HG03378 (cell line): ENCODE results near the gene RAB37.

Experiments used
- ATAC-seq: cut with Tn5 transposase; IDR thresholded peaks from one replicate; pipeline ENCODE4 v1.9.1; 2021; ENCODE audit warnings: mild to moderate bottlenecking, moderate library complexity; ENCODE audit not compliant: unreplicated experiment

Gene RAB37

GRCh38 chr17:74736513-74737298 lies at the start of gene RAB37:
Gene RAB37, plus strand, starts transcription at chr17:74737256. Its CDS starts 17 bp downstream, at chr17:74737273.
- ATAC-seq = no peak

DNA sequence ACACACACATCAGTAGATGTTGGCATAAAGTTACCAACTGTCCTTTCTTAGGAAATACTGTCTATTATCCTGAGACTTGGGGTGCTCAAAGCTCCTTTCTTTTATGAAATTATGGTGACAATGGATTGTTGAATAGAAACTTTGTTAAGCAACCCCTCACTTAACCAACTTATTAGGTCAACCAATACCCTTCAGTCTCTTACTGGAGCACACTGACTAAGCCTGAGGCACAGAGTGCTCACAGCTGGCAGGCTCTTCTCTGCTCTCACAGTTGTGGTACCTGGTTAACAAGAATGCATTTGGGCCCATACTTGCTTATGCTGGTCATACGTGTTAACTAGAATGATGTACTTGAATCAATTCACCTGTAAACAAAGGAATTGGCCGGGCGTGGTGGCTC lies 49.2 kb upstream of the RAB37 start:
- ATAC-seq = no peak

GRCh38 chr17:74690409-74690825 lies 46.6 kb upstream of the RAB37 start:
- no peak for ATAC-seq

DNA sequence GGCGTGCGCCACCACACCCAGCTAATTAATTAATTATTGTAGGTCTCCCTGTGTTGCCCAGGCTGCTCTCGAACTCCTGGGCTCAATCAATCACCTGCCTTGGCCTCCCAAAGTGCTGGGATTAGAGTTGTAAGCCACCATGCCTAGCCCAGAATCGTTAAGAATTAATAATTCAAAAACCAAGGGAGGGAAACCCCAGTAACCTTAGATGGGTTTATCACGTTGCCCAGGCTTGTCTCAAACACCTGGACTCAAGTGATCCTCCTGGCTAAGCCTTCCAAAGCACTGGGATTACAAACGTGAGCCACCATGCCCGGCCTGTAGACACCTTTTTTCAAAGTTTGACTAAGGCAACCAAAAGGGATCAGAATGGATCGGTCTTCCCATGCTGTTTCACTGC lies 45.9 kb upstream of the RAB37 start:
- no peak for ATAC-seq

DNA sequence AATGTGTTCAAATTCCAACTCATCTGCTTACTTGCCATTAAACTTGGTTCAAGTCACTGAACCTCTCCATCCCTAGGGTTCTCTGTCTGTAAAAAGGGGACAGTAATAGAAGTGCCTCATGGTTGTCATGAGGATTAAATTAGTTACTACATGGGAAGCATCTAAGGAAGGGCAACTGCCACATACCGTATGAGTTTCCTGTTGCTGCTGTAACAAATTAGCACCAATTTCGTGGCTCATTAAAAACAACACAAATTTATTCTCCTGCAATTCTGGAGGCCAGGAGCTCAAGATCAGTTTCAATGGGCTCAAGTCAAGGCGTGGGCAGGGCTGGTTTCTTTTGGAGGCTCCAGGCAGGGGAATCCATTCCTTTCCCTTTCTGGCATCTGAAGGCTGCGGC lies 43.0 kb upstream of the RAB37 start:
- no peak for ATAC-seq

DNA sequence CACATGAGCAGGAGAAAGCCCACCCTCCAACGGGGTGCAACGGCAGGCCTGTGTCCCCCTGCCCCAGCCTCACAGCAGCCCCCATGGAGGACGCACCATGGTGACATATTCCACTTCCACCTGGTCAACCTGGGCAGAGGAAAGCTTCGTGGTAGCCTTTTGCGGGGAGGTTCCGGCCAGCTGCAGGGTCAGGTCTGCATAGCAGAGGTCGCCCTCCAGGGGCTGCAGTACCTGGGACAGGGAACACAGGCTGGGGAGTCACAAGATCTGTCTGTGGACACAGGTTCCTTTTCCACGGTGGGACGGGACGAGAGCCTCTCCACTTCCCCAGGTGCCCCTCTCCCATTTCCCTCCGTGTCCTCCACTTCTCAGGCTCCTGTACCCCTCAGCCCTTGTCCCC lies 41.4 kb upstream of the RAB37 start:
- ATAC-seq = no peak

- no peak for ATAC-seq
Measured at GRCh38 chr17:74697515-74697914, 39.5 kb upstream of the RAB37 start.

DNA sequence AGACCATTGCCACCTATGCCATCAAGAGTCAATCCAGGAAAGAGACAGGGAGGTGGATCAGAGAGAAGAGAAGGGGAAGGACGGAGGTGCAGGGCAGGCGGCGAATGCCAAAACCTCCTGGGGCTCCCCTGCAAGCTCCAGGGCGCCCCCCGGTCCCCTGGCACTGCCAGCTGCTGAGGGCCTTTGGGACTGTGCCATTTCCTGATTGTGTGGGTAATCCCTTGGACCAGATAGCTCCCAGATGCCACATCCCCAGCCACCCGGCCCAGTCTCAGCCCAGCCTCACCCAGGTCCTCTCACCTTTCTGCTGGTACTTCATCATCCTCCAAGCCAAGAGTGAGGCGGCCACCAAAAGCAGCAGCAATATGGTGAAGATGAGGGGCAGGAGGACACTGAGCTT lies 39.0 kb upstream of the RAB37 start:
- no peak for ATAC-seq

DNA sequence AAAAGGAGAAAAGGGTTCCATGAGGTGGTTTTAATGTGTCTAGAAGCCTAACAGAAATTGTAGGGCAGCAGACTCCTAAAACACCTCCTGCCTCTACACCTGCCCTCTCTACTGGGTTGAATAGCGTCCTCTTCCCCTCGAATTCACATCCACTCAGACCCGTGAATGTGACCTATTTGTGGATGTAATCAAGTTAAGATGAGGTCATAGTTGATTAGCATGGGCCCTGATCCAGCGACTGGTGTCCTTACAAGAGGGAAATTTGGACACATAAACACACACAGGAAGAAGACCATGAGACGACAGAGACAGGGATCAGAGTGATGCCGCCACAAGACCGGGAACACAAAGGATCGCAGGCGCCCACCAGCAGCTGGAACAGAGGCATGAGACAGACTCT lies 37.8 kb upstream of the RAB37 start:
- no peak for ATAC-seq

DNA sequence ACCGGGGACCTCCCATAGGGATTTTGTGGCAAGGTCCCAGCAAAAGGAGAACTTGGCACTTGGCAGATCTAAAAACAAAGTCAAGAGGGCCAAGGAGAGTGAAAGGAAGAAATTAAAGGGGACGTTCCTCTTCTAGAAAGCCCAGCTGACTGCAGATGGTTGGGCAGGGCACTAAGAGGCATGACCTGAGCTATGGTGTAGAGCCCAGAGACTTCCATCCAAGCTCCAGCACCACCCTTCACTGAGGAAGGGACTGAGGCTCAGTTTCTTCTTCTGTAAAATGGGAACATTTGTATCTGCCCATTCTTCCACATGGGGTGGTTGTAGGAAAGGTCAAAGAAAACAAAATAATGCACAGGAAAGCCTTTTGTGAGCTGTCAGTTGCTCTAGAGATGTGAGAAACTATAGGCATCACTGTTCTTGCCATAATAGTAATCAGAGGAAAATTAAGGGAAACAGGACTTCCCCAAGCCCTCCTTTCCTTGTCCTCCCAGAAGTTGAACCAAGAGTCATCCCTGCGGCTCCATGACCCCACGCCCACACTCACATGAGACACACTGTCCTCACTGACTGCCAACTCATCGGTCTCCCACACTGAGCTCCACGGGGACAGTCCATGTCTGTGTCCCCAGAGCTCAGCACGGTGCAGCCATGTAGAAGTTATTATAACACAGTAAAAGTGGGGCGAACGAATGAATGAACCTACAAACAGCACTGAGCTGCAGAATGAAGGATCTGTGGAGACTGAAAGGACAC lies 34.8 kb upstream of the RAB37 start:
- ATAC-seq = no peak

DNA sequence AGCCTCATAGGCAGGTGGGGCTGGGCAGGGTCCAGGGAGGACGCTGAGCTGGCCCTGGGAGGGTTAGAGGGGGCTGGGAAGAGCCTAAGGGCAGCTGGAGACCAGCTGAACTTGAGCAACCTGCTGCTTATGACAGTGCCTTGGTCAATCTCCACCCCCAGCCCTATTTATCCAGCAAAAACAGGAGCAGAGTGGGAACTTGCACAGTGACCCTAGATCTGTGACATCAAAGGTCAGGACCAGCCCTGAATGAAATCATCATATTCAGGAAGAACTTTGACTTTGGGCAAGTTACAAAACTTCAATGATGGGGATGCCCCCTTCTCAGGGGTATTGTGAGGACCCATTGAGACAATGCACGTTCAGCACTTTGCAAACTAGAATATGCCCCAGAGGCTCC lies 33.7 kb upstream of the RAB37 start:
- no peak for ATAC-seq

GRCh38 chr17:74704544-74704943 lies 32.5 kb upstream of the RAB37 start:
- ATAC-seq = no peak

DNA sequence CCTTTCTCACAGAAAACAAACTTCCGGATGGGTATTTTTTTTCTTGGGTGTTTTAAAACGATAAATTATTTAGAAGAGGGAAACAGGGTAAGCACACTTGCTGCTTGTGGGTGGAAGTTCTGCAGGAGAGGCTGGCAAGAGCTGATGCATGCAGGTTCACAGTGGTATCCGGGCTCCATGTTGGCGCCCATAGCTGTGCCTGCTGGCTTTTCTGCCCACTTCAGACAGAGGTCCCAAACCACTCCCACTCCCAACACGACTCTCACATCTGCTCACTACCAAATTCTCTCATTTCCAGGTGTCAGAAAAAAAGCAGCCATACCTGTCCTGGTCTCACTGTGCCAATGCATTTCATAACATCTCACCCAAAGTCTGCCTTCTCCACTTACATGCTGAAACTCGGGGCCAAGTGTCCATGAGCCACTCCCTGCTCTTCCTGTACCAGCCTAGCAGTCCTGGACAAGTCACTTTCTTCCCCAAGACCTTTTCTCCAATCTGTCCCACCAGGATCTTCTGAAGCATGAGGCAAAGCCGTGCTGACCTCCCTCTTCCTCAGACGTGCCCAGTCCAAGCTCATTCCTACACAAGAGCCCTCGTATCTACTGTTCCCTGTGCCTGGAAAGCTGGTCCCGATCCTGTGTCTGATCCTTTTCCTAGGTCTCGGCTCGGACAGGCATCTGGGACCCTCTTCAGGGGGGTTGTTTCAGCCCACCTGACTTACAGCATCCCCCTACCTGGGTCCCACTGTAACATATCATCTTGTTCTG lies 25.8 kb upstream of the RAB37 start:
- ATAC-seq = no peak

DNA sequence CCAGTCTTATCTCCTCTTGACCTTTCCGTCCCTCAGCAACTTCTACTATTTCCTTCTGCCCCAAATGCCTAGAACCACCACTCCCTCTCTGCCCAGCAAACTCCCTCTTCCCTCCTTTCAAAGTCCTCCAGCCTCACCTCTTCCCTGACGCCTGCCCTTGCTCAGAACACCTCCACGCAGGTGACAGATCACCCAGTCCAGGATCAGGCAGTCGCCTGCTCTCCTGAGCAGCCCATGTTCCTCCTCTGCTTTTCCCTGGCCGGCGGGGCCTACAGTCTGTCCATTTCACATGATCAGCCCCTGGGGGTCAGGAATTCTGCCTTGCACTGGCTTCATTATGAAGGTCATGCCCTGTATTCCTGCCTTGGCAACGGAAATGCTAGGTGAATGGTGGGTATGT lies 24.8 kb upstream of the RAB37 start:
- ATAC-seq = no peak

GRCh38 chr17:74712756-74713155 lies 24.3 kb upstream of the RAB37 start, which contains the start of gene CD300LF:
Gene CD300LF, minus strand, starts transcription at chr17:74712923. Its CDS starts 57 bp downstream, at chr17:74712866.
- ATAC-seq = no peak

- ATAC-seq = no peak
Measured at GRCh38 chr17:74713171-74713755, 23.8 kb upstream of the RAB37 start.

- no peak for ATAC-seq
Measured at GRCh38 chr17:74715144-74715543, 21.9 kb upstream of the RAB37 start.

DNA sequence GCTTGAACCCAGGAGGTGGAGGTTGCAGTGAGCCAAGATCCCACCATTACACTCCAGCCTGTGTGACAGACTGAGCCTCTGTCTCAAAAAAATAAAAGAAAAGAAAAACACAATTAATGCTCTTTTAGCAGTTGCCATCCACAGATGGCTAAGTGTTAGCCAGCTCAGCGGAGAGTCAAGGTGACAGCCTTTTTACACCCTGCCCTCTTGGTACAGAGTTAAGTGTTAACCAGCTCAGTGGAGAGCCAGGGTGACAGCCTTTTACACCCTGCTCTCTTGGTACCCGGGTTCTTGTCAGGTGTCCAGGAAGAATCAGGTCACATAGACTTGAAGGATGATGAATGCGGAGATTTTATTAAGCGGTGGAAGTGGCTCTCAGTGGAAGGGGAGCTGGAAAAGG lies 16.6 kb upstream of the RAB37 start:
- no peak for ATAC-seq

GRCh38 chr17:74722782-74723181 lies 14.3 kb upstream of the RAB37 start:
- ATAC-seq = no peak

DNA sequence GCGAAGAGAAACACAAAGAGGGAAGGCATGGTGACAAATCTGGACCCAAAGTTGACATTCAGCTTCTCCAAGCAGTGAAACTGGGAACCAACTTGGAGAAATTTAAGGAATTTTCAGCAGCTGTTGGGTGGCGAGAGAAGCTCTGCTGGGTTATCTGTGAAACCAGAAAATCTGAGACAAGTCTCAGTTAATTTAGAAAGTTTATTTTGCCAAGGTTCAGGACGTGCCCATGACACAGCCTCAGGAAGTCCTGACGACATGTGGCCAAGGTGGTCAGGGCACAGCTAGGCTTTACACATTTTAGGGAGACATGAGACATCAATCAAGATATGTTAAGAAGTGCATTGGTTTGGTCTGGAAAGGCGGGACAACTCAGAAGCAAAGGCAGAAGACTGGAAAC lies 13.2 kb upstream of the RAB37 start:
- no peak for ATAC-seq

DNA sequence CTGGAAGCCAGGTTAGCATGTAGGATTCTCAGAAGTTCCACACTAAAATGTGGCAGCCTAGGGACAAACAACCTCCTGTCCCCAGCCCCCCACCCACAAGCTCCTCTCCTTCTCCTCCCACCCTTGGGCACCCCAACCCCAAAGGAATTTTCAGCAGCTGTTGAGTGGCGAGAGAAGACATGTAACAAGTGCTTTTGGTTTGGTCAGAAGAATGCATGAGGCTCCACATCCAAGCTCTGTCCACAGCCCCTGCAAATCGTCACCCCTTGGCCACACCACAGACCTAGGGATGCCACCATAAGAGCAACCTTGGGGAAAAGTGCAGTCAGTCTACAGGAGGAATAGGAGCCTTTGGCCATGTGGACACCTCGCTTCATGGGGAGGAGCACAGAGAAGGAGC lies 11.9 kb upstream of the RAB37 start:
- ATAC-seq = no peak
